Neural cell (in vitro differentiated cells): ENCODE data around the gene FLOT1.
A peak's percentile ranks its signal among the peaks of the same experiment; 100 is the strongest.
"Not testable (repeated sequence)": the region's sequence is repeated elsewhere in the genome, so short reads cannot be mapped to it uniquely, and the experiment has no call there.

Experiments
- CTCF ChIP-seq: fragments of 450-650 bp; IDR thresholded peaks from 2 replicates; pipeline ENCODE4 v1.5.1; 2014; ENCODE audit warnings: antibody characterized with exemption, mild to moderate bottlenecking, moderate library complexity; ENCODE audit not compliant: poor library complexity, severe bottlenecking
- EP300 ChIP-seq: fragments of 450-650 bp; conservative IDR thresholded peaks from 2 replicates; pipeline ENCODE4 v1.6.1; 2014; ENCODE audit warnings: antibody characterized with exemption, mild to moderate bottlenecking, moderate library complexity; ENCODE audit not compliant: poor library complexity, severe bottlenecking
- EZH2 ChIP-seq: fragments of 200-600, 300-800 bp; shearing (Covaris generic), sonication (generic); IDR thresholded peaks from 2 replicates; pipeline ENCODE4 v1.6.1; 2014; ENCODE audit warnings: antibody characterized with exemption, low read length, borderline replicate concordance, mild to moderate bottlenecking; ENCODE audit not compliant: insufficient read depth, poor library complexity, severe bottlenecking
- POLR2AphosphoS5 ChIP-seq: IDR thresholded peaks from 2 replicates; pipeline ENCODE4 v1.6.1; 2012
- RAD21 ChIP-seq: fragments of 450-650 bp; conservative IDR thresholded peaks from 2 replicates; pipeline ENCODE4 v1.6.1; 2014; ENCODE audit warnings: antibody characterized with exemption, mild to moderate bottlenecking, moderate library complexity
- REST ChIP-seq: IDR thresholded peaks from 2 replicates; pipeline ENCODE4 v1.6.1; 2012; ENCODE audit warnings: borderline replicate concordance
- SMC3 ChIP-seq: fragments of 450-650 bp; conservative IDR thresholded peaks from 2 replicates; pipeline ENCODE4 v1.6.1; 2014; ENCODE audit warnings: antibody characterized with exemption, mild to moderate bottlenecking, moderate library complexity; ENCODE audit not compliant: poor library complexity
- TAF1 ChIP-seq: IDR thresholded peaks from 2 replicates; pipeline ENCODE4 v1.6.1; 2012; ENCODE audit warnings: low read depth

GRCh38 chr6:30723843-30724741 is 18.4 kb downstream of the FLOT1 start:
- not testable (repeated sequence) for TF ChIP-seq POLR2AphosphoS5, EZH2, EP300, REST, RAD21, SMC3, TAF1
- peak; percentile 45 for TF ChIP-seq CTCF
